Peyer's patch (tissue), 4 donors: ENCODE data around the gene FBXO38. TPM values are rescaled to one million over a fixed set of nuclear protein-coding genes. Genes with fewer than 3 reads are reported as not detected.

Experiments
- DNase-seq, 3 donors: peaks; one replicate each; pipeline ENCODE4 v3.0.0-alpha.2; 2017 to 2019
- H3K27ac ChIP-seq, 4 donors: fragments of 200-600 bp; sonication (generic); one replicate each; pipeline ENCODE4 v1.5.1; 2016 to 2019
- H3K27me3 ChIP-seq, 2 donors: fragments of 200-600 bp; sonication (generic); one replicate each; pipeline ENCODE4 v1.5.1; 2019
- H3K36me3 ChIP-seq, 3 donors: fragments of 200-600 bp; sonication (generic); one replicate each; pipeline ENCODE4 v1.5.1; 2016 to 2019
- H3K4me1 ChIP-seq, 4 donors: fragments of 200-600 bp; sonication (generic); one replicate each; pipeline ENCODE4 v1.5.1; 2016 to 2019
- H3K4me3 ChIP-seq, 4 donors: fragments of 200-600 bp; sonication (generic); 1 replicate in 3 of 4; 2 replicates in 1 of 4; pipeline ENCODE4 v1.5.1; 2016 to 2019; ENCODE audit warnings: mild to moderate bottlenecking in 1 of 4
- H3K9me3 ChIP-seq, 4 donors: fragments of 200-600 bp; sonication (generic); one replicate each; pipeline ENCODE4 v1.5.1; 2016 to 2019; ENCODE audit warnings: mild to moderate bottlenecking in 1 of 4
- POLR2A ChIP-seq, 2 donors: fragments of 450-650 bp; IDR thresholded peaks; one replicate each; pipeline ENCODE4 v1.5.1; 2017; ENCODE audit warnings: antibody characterized with exemption in 2 of 2, mild to moderate bottlenecking in 2 of 2, moderate library complexity in 2 of 2
- total RNA-seq, 4 donors: library from RNA; depleted of rRNA; stranded (reverse); fragments of >200 nt; gene quantifications; one replicate each; pipeline ENCODE4 v1.1.0, GENCODE V29; 2016
- TF ChIP-seq, protein P1 (sequence below), 6 experiments: fragments of 450-650 bp in 4 of 6; fragments of 200-600 bp in 2 of 6; sonication (generic) in 1 of 6; IDR thresholded peaks; one replicate each; pipeline ENCODE4 v1.5.1; 2017 to 2019; ENCODE audit warnings: antibody characterized with exemption in 6 of 6, mild to moderate bottlenecking in 3 of 6, moderate library complexity in 1 of 6

Gene FBXO38
- total RNA-seq, 4 donors from 2014 or later = 52.2 to 91.6 (median 64.5) TPM

DNA sequence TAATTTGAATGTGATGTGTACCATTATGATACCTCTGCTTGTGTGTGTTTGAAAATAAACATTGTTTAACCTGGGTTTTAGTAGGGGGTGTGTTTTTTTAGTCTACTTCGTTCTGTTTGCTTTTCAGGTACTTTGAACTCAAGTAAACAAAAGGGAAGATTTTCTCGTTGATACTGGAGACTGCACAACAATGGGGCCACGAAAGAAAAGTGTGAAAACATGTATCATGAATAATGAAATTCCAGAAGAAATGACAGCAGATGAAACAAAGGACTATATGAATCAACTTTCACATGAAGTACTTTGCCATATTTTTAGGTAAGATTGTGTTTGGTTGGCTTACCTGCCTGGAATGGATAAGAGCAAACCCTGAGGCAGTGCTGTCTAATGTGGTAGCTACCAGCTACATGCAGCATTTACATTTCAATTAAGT, 10.8 kb downstream of the FBXO38 start:
- DNase-seq = no peak
- H3K27ac ChIP-seq = no peak overlapping the region
- no peaks in the 10 kb centered on the region for H3K9me3 ChIP-seq
- H3K36me3 ChIP-seq = peaks cover 0 to 25% (median 0%) of the 10 kb centered on the region in 3 donors
- no peak overlapping the region for H3K4me3 ChIP-seq
- TF ChIP-seq, protein P1, sequence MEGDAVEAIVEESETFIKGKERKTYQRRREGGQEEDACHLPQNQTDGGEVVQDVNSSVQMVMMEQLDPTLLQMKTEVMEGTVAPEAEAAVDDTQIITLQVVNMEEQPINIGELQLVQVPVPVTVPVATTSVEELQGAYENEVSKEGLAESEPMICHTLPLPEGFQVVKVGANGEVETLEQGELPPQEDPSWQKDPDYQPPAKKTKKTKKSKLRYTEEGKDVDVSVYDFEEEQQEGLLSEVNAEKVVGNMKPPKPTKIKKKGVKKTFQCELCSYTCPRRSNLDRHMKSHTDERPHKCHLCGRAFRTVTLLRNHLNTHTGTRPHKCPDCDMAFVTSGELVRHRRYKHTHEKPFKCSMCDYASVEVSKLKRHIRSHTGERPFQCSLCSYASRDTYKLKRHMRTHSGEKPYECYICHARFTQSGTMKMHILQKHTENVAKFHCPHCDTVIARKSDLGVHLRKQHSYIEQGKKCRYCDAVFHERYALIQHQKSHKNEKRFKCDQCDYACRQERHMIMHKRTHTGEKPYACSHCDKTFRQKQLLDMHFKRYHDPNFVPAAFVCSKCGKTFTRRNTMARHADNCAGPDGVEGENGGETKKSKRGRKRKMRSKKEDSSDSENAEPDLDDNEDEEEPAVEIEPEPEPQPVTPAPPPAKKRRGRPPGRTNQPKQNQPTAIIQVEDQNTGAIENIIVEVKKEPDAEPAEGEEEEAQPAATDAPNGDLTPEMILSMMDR (IDR thresholded peaks at IDR 0.05) = no peak
- no peak for TF ChIP-seq POLR2A (IDR thresholded peaks at IDR 0.05)
- H3K4me1 ChIP-seq = peaks cover 0 to 16% (median 2%) of the 10 kb centered on the region in 4 donors
- no peaks in the 10 kb centered on the region for H3K27me3 ChIP-seq

DNA sequence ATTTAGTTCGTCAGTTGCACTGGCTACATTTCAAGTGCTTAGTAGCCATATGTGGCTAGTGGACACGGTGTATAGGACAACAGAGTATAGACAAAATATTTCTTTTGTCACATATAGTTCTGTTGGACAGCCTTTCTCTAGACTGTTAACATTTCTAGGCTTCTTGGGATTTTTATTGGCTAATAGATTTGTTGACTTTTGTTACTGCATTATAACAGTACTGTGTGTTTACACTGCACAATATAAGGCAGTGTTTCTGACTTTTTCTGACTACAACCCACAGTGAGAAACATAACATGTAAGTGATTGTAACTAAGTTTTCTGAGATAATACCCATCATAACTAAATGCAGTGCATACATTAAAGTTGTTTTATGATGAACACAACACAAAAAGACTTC, 11.3 kb downstream of the FBXO38 start:
- Histone ChIP-seq H3K27me3 (no peaks in the 10 kb centered on the region), H3K4me1 (peaks cover 0 to 16% (median 2%) of the 10 kb centered on the region in 4 donors), H3K27ac (no peak overlapping the region), H3K36me3 (peaks cover 0 to 30% (median 0%) of the 10 kb centered on the region in 3 donors), H3K9me3 (no peaks in the 10 kb centered on the region), H3K4me3 (no peak overlapping the region)
- no peak for DNase-seq
- TF ChIP-seq, protein P1 (IDR thresholded peaks at IDR 0.05) = no peak
- TF ChIP-seq POLR2A (IDR thresholded peaks at IDR 0.05) = no peak

DNA sequence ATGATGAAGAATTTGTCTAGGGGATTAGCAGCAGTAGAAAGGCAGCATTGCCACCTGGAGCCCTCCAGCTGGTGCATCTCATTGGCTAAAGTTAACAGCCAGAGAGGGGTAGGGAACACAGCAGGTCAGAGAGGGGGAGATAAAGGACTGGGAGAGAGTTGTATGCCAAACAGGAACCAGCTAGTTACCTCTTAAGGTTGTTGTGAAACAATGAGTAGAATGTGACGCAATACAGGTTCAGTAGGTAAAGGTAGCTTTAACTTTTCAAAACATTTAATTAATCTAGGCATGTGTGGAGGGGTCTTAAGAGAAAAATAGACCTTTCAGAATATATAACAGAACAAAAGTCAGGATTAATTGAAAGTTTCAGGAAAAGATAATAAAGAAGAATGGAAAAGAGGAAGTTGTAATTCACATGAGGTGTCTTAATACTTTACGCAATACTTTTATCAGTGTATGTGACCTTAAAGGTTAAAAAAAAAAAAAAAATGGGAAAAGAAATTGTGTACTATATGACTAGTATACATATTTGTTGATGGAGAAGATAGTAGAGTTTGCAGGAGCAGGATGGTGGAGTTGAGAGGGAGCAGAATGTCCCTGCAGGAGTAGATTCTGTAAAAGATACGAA, 14.3 kb downstream of the FBXO38 start:
- peaks cover 0 to 56% (median 0%) of the 10 kb centered on the region in 3 donors for H3K36me3 ChIP-seq
- H3K9me3 ChIP-seq = no peaks in the 10 kb centered on the region
- DNase-seq = no peak
- H3K27ac ChIP-seq = no peak overlapping the region
- no peaks in the 10 kb centered on the region for H3K27me3 ChIP-seq
- TF ChIP-seq, protein P1 (IDR thresholded peaks at IDR 0.05) = no peak
- no peak for TF ChIP-seq POLR2A (IDR thresholded peaks at IDR 0.05)
- H3K4me3 ChIP-seq = no peak overlapping the region
- H3K4me1 ChIP-seq = peaks cover 0 to 16% (median 2%) of the 10 kb centered on the region in 4 donors

DNA sequence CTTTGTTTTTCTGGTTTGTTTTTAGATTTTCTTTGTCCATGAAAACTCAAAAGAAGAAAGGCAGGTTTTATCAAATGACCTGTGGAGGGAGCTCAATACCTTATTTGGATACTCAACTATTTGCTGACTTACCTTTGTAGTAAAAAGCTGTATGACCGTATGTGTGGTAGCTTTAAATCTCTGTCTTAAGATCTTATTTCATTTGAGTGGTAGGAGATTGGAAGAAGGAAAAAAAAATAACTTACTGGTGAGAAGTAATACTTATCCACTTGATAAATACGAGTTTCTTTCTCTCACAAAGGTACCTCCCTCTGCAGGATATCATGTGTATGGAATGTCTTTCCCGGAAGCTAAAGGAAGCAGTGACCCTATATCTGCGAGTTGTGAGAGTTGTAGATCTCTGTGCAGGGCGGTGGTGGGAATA, 15.0 kb downstream of the FBXO38 start:
- no peaks in the 10 kb centered on the region for H3K9me3 ChIP-seq
- no peak overlapping the region for H3K4me3 ChIP-seq
- DNase-seq = no peak
- no peak overlapping the region for H3K27ac ChIP-seq
- peaks cover 0 to 10% (median 2%) of the 10 kb centered on the region in 4 donors for H3K4me1 ChIP-seq
- H3K36me3 ChIP-seq = peaks cover 0 to 61% (median 0%) of the 10 kb centered on the region in 3 donors
- no peaks in the 10 kb centered on the region for H3K27me3 ChIP-seq
- TF ChIP-seq, protein P1 (IDR thresholded peaks at IDR 0.05) = peak in 1 of 6 experiments; percentile 14
- TF ChIP-seq POLR2A (IDR thresholded peaks at IDR 0.05) = no peak

DNA sequence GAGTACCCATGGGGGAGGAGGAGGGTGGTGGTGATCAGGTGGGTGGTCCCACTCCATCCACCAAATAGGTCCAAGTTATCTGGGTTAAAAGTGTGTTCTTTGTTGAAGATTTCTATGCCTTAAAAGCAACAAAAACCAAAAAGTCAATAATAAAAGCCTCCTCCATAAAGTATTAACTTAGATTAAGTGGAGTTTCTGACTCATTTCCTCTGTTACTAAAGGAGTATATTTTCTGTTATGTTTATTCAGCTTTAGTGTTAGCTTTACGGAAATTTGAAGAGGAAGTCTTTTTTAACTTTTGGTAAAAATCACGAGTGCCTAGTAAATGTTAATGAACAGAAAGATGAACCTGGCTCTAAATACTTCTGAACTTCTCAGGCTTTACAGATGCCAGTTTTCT, 17.8 kb downstream of the FBXO38 start:
- Histone ChIP-seq H3K9me3 (no peaks in the 10 kb centered on the region), H3K4me3 (no peak overlapping the region), H3K4me1 (peaks cover 0 to 4% (median 0%) of the 10 kb centered on the region in 4 donors), H3K27me3 (no peaks in the 10 kb centered on the region), H3K36me3 (peaks cover 0 to 72% (median 0%) of the 10 kb centered on the region in 3 donors), H3K27ac (no peak overlapping the region)
- TF ChIP-seq, protein P1 (IDR thresholded peaks at IDR 0.05) = no peak
- no peak for TF ChIP-seq POLR2A (IDR thresholded peaks at IDR 0.05)
- no peak for DNase-seq
